CD14-positive monocyte (primary cell): Measurements from ENCODE around the gene GPR183. TPM values are rescaled to one million over a fixed set of nuclear protein-coding genes. Genes with fewer than 3 reads are reported as not detected.

ENCODE experiments used
- DNase-seq, 3 donors: peaks; one replicate each; pipeline ENCODE4 v3.0.0-alpha.2; 2011 to 2022
- H2AFZ ChIP-seq: 2 replicates; pipeline ENCODE4 v1.6.0; 2012; ENCODE audit warnings: mild to moderate bottlenecking, low read depth, low read length, inconsistent platforms; ENCODE audit not compliant: insufficient read depth, poor library complexity, severe bottlenecking
- H3K27ac ChIP-seq, 2 donors: 1 replicate in 1 of 2; 2 replicates in 1 of 2; pipeline ENCODE4 v1.5.1; 2012 to 2013; ENCODE audit warnings: low read length in 2 of 2, control low read depth in 1 of 2, inconsistent platforms in 1 of 2, low read depth in 1 of 2, mild to moderate bottlenecking in 1 of 2
- H3K27me3 ChIP-seq, 2 donors: one replicate each; pipeline versions ENCODE4 v1.6.0 to v1.6.1; 2011 to 2013; ENCODE audit warnings: low read length in 2 of 2; ENCODE audit not compliant: control insufficient read depth in 2 of 2, insufficient read depth in 2 of 2
- H3K36me3 ChIP-seq, 2 donors: replicated peaks in 1 of 2; 1 replicate in 1 of 2; 2 replicates in 1 of 2; pipeline versions ENCODE4 v1.5.1 to v1.6.1; 2012 to 2013; ENCODE audit warnings: low read length in 2 of 2, control low read depth in 1 of 2, inconsistent platforms in 1 of 2, mild to moderate bottlenecking in 1 of 2; ENCODE audit not compliant: insufficient read depth in 2 of 2, control insufficient read depth in 1 of 2
- H3K4me1 ChIP-seq, 2 donors: 1 replicate in 1 of 2; 2 replicates in 1 of 2; pipeline versions ENCODE4 v1.5.1 to v1.6.1; 2012 to 2013; ENCODE audit warnings: low read length in 2 of 2, control low read depth in 1 of 2, inconsistent platforms in 1 of 2, mild to moderate bottlenecking in 1 of 2, moderate library complexity in 1 of 2; ENCODE audit not compliant: insufficient read depth in 2 of 2, control insufficient read depth in 1 of 2
- H3K4me2 ChIP-seq: replicated peaks from 2 replicates; pipeline ENCODE3; 2012; ENCODE audit warnings: low read length, moderate library complexity, mild to moderate bottlenecking; ENCODE audit not compliant: poor library complexity, severe bottlenecking; ENCODE audit errors: extremely low read depth
- H3K4me3 ChIP-seq, 3 experiments: fragments of 200-600 bp in 1 of 3; sonication (generic) in 1 of 3; replicated peaks in 1 of 3; 1 replicate in 2 of 3; 2 replicates in 1 of 3; pipeline ENCODE4 v1.5.1; 2011 to 2013; ENCODE audit warnings: low read length in 3 of 3, mild to moderate bottlenecking in 3 of 3, control low read depth in 2 of 3, low read depth in 2 of 3, inconsistent platforms in 1 of 3, moderate library complexity in 1 of 3
- H3K79me2 ChIP-seq: 2 replicates; pipeline ENCODE4 v1.6.0; 2012; ENCODE audit warnings: mild to moderate bottlenecking, control low read depth, inconsistent platforms, low read length, moderate library complexity; ENCODE audit not compliant: insufficient read depth
- H3K9ac ChIP-seq: 2 replicates; pipeline ENCODE4 v1.6.0; 2017; ENCODE audit warnings: low read length, mild to moderate bottlenecking; ENCODE audit not compliant: insufficient read depth, poor library complexity, severe bottlenecking
- H3K9me3 ChIP-seq, 2 donors: replicated peaks in 1 of 2; 1 replicate in 1 of 2; 2 replicates in 1 of 2; pipeline versions ENCODE4 v1.5.1 to v1.6.1; 2012 to 2013; ENCODE audit warnings: low read length in 2 of 2, control low read depth in 1 of 2; ENCODE audit not compliant: control insufficient read depth in 1 of 2, insufficient read depth in 1 of 2
- H4K20me1 ChIP-seq: 2 replicates; pipeline ENCODE4 v1.6.0; 2012; ENCODE audit warnings: mild to moderate bottlenecking, low read length, control low read depth, moderate library complexity; ENCODE audit not compliant: insufficient read depth
- H3K27ac Mint-ChIP-seq, 7 donors: one replicate each; pipeline ENCODE4 v1.8.0; 2020; ENCODE audit warnings: mild to moderate bottlenecking in 7 of 7, mixed read lengths in 7 of 7, moderate library complexity in 6 of 7, inconsistent platforms in 2 of 7
- H3K27me3 Mint-ChIP-seq, 3 donors: one replicate each; pipeline ENCODE4 v1.8.0; 2021 to 2022; ENCODE audit warnings: low read depth in 3 of 3, mild to moderate bottlenecking in 3 of 3, mixed read lengths in 3 of 3, moderate library complexity in 3 of 3, inconsistent platforms in 1 of 3
- H3K36me3 Mint-ChIP-seq, 2 donors: one replicate each; pipeline ENCODE4 v1.8.0; 2020; ENCODE audit warnings: mixed read lengths in 2 of 2, inconsistent platforms in 1 of 2, mild to moderate bottlenecking in 1 of 2
- H3K4me1 Mint-ChIP-seq: one replicate; pipeline ENCODE4 v1.8.0; 2020; ENCODE audit warnings: mild to moderate bottlenecking, mixed read lengths
- H3K4me3 Mint-ChIP-seq, 2 donors: one replicate each; pipeline ENCODE4 v1.8.0; 2020; ENCODE audit warnings: mild to moderate bottlenecking in 2 of 2, mixed read lengths in 2 of 2, moderate library complexity in 1 of 2
- H3K9me3 Mint-ChIP-seq, 7 donors: one replicate each; pipeline ENCODE4 v1.8.0; 2020 to 2022; ENCODE audit warnings: mixed read lengths in 7 of 7, mild to moderate bottlenecking in 6 of 7, moderate library complexity in 6 of 7, inconsistent platforms in 2 of 7
- WGBS: methylation state at CpG from one replicate; pipeline ENCODE4 v1.1.5; 2013; ENCODE audit warnings: missing lambda C conversion rate; ENCODE audit not compliant: insufficient coverage; 5-methylcytosine and 5-hydroxymethylcytosine counted together
- intact Hi-C, 2 donors: fragments of 100-400 bp; cut with micrococcal nuclease; formaldehyde crosslinking; loops; one replicate each; pipeline versions ENCODE4 v1.15.0 to v1.15.1; 2023
- polyA plus RNA-seq, 3 donors: library from polyadenylated mRNA; depleted of rRNA in 1 of 3; unstranded in 2 of 3; stranded (reverse) in 1 of 3; fragments of 300-500 nt in 2 of 3; fragments of >200 nt in 1 of 3; fragmentation: Illumina TruSeq in 2 of 3; gene quantifications; 1 replicate in 2 of 3; 2 replicates in 1 of 3; pipeline ENCODE4 v1.2.3, GENCODE V29; 2012 to 2021
- TF ChIP-seq, protein P1 (sequence below): fragments of 200-600 bp; IDR thresholded peaks from one replicate; pipeline ENCODE4 v1.8.0; 2022; ENCODE audit warnings: antibody characterized with exemption, mild to moderate bottlenecking

The GPR183 gene
- polyA plus RNA-seq, 3 donors, result 190 to 459 (median 288) TPM

- peak in 1 of 3 donors; percentile 43 for DNase-seq
- no peak overlapping the region for H2AFZ ChIP-seq
- H3K27ac Mint-ChIP-seq, result peak overlapping the region in 1 of 7 donors; percentile 35
- peaks cover 31% of the 10 kb centered on the region for H3K4me1 Mint-ChIP-seq
- no peak overlapping the region for H3K4me2 ChIP-seq
- H3K27me3 Mint-ChIP-seq, result peaks cover 0 to 1% (median 0%) of the 10 kb centered on the region in 3 donors
- no peaks in the 10 kb centered on the region for H4K20me1 ChIP-seq
- H3K9me3 ChIP-seq, result no peaks in the 10 kb centered on the region
- peaks cover 5 to 45% of the 10 kb centered on the region in 2 donors for H3K36me3 ChIP-seq
- no peaks in the 10 kb centered on the region for H3K27me3 ChIP-seq
- no peak overlapping the region for H3K4me3 Mint-ChIP-seq
- no peak overlapping the region for H3K27ac ChIP-seq
- no CpG with 5 or more reads among the region's 3 CpGs for whole genome bisulfite sequencing
- peaks cover 6% of the 10 kb centered on the region for H3K79me2 ChIP-seq
- TF ChIP-seq, protein P1, sequence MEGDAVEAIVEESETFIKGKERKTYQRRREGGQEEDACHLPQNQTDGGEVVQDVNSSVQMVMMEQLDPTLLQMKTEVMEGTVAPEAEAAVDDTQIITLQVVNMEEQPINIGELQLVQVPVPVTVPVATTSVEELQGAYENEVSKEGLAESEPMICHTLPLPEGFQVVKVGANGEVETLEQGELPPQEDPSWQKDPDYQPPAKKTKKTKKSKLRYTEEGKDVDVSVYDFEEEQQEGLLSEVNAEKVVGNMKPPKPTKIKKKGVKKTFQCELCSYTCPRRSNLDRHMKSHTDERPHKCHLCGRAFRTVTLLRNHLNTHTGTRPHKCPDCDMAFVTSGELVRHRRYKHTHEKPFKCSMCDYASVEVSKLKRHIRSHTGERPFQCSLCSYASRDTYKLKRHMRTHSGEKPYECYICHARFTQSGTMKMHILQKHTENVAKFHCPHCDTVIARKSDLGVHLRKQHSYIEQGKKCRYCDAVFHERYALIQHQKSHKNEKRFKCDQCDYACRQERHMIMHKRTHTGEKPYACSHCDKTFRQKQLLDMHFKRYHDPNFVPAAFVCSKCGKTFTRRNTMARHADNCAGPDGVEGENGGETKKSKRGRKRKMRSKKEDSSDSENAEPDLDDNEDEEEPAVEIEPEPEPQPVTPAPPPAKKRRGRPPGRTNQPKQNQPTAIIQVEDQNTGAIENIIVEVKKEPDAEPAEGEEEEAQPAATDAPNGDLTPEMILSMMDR, result no peak
- no peaks in the 10 kb centered on the region for H3K9me3 Mint-ChIP-seq
- H3K4me3 ChIP-seq, result no peak overlapping the region
- H3K36me3 Mint-ChIP-seq, result peaks cover 53 to 59% of the 10 kb centered on the region in 2 donors
- peaks cover 10 to 26% of the 10 kb centered on the region in 2 donors for H3K4me1 ChIP-seq
- intact Hi-C loops, result no loop called here
- no peak overlapping the region for H3K9ac ChIP-seq
Observed at GRCh38 chr13:99334221-99334620, 27.0 kb upstream of the GPR183 start.

DNA sequence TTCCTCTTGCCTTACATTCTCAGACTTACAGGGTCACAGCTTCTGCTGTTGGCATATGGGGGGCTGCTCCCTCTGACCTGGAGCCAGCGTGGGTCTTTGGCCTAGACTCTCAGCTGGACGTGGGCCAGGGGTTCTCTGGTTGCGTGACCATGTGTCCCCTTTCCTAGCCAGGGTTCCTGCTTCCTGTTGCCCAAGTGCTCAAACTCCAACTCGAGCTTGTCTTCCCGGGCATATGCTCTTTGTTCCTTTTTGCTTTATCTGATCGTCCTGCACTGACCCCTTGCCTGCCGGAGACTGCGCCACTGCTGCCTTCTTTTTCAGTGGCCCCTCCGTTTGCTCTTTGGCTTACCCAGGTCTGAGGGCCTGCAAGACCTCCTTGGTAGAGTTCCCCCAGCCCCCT lies 25.3 kb upstream of the GPR183 start:
- Histone ChIP-seq H3K4me2 (no peak overlapping the region), H3K79me2 (no peaks in the 10 kb centered on the region), H3K36me3 (peaks cover 14 to 47% of the 10 kb centered on the region in 2 donors), H3K4me3 (no peak overlapping the region), H3K9ac (no peak overlapping the region), H3K27ac (peak overlapping the region in 1 of 2 donors; percentile 22), H3K27me3 (no peaks in the 10 kb centered on the region), H3K4me1 (peaks cover 10 to 26% of the 10 kb centered on the region in 2 donors), H4K20me1 (no peaks in the 10 kb centered on the region), H2AFZ (no peak overlapping the region), H3K9me3 (no peaks in the 10 kb centered on the region)
- intact Hi-C loops, result no loop called here
- 37% methylated on average over 9 of the region's 9 CpGs for WGBS
- peak in 2 of 3 donors; percentile 39 to 42 for DNase-seq
- Mint-ChIP-seq H3K27ac (peak overlapping the region in 6 of 7 donors; percentile 15 to 86 (median 51)), H3K27me3 (peaks cover 0 to 1% (median 0%) of the 10 kb centered on the region in 3 donors), H3K4me3 (no peak overlapping the region), H3K36me3 (peaks cover 46 to 49% of the 10 kb centered on the region in 2 donors), H3K9me3 (no peaks in the 10 kb centered on the region), H3K4me1 (peaks cover 26% of the 10 kb centered on the region)
- TF ChIP-seq, protein P1, result no peak
